Sigmoid colon (tissue), 4 donors: ENCODE measurements around the gene C1QL2.

Source experiments
- EP300 ChIP-seq, 4 donors: sonication (generic); formaldehyde crosslinking; IDR thresholded peaks; one replicate each; pipeline ENCODE4 v1.6.1; 2017; ENCODE audit warnings: antibody characterized with exemption in 4 of 4
- POLR2A ChIP-seq, 2 donors: fragments of 450-650 bp; IDR thresholded peaks; one replicate each; pipeline ENCODE4 v1.6.1; 2016; ENCODE audit warnings: antibody characterized with exemption in 2 of 2, mild to moderate bottlenecking in 2 of 2, moderate library complexity in 2 of 2
- POLR2AphosphoS5 ChIP-seq, 4 donors: sonication (generic); formaldehyde crosslinking; IDR thresholded peaks; one replicate each; pipeline ENCODE4 v1.6.1; 2017; ENCODE audit warnings: antibody characterized with exemption in 4 of 4
- TF ChIP-seq, protein P1 (sequence below), 4 experiments: fragments of 450-650 bp in 3 of 4; fragments of 200-600 bp in 1 of 4; IDR thresholded peaks; one replicate each; pipeline ENCODE4 v1.5.1; 2016 to 2019; ENCODE audit warnings: antibody characterized with exemption in 4 of 4, mild to moderate bottlenecking in 3 of 4, moderate library complexity in 2 of 4

DNA sequence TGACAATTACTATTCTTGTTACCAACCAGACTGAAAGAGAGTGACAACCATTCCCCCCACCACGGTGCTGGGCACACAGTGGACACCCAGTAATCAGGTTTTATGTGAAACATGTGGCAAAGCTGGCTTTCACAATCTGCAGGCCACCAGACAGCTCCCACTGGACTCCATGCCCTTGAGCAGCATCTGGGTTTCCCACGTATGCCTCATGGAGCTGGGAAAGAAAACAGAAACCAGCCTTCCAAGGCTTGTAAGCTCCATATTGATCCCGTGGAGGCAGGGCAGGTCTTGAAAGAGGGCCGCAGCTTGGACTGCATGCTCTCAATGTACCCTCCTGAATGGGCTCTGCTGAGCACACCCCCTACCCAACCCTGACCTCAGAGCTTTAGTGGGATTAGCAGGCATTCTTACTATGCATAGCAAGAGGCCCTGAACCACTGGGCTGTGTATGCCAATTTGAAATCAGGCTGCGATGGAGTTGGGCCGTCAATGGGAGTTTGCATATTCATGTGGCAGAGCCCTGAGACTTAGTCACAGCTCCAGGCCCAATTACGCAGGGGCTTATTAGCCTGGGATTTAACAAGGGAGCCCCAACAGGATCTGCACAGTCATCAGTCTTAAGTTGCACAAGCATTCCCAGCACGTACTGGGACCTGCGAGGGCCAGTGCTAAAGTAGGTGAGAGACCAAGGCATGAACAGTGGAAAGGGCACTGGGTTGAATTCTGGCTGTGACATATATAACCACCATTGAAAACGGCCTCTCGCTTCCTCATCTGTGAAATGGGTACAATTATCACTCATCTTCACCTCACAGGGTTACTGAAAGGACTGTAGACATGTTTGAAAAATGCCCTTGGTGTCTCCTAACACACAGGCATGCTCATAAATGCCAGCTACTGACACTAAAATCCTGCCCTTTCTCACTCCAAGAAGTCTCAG, 10.5 kb downstream of the C1QL2 start:
- TF ChIP-seq, protein P1, sequence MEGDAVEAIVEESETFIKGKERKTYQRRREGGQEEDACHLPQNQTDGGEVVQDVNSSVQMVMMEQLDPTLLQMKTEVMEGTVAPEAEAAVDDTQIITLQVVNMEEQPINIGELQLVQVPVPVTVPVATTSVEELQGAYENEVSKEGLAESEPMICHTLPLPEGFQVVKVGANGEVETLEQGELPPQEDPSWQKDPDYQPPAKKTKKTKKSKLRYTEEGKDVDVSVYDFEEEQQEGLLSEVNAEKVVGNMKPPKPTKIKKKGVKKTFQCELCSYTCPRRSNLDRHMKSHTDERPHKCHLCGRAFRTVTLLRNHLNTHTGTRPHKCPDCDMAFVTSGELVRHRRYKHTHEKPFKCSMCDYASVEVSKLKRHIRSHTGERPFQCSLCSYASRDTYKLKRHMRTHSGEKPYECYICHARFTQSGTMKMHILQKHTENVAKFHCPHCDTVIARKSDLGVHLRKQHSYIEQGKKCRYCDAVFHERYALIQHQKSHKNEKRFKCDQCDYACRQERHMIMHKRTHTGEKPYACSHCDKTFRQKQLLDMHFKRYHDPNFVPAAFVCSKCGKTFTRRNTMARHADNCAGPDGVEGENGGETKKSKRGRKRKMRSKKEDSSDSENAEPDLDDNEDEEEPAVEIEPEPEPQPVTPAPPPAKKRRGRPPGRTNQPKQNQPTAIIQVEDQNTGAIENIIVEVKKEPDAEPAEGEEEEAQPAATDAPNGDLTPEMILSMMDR (IDR thresholded peaks at IDR 0.05), result no peak
- TF ChIP-seq EP300 (IDR thresholded peaks at IDR 0.05), result no peak
- no peak for TF ChIP-seq POLR2AphosphoS5 (IDR thresholded peaks at IDR 0.05)
- TF ChIP-seq POLR2A (IDR thresholded peaks at IDR 0.05), result no peak
